B cell (primary cell): ENCODE measurements around the gene SPOCK1. TPM values are rescaled to one million over a fixed set of nuclear protein-coding genes. Genes with fewer than 3 reads are reported as not detected.

Experiments used
- ATAC-seq: fragments of 200-7000 bp; cut with Tn5 transposase; one replicate; pipeline ENCODE4 v1.10.0; 2021; ENCODE audit warnings: low read depth, mild to moderate bottlenecking, moderate number of reproducible peaks, moderate library complexity
- CTCF ChIA-PET: fragments of 350-600 bp; sonication (Branson Sonifier 250); formaldehyde crosslinking; loops from one replicate; lab custom pipeline; 2021; ENCODE audit warnings: antibody characterized with exemption, inconsistent platforms; lab: Charles Lee
- POLR2A ChIA-PET: fragments of 350-600 bp; sonication (Branson Sonifier 250); formaldehyde crosslinking; loops from one replicate; lab custom pipeline; 2021; ENCODE audit warnings: antibody characterized with exemption; lab: Charles Lee
- DNase-seq: peaks from one replicate; pipeline ENCODE4 v3.0.0; 2013
- H2AFZ ChIP-seq: 2 replicates; pipeline ENCODE4 v1.6.1; 2012; ENCODE audit warnings: mild to moderate bottlenecking, low read depth, low read length; ENCODE audit not compliant: insufficient read depth, poor library complexity, severe bottlenecking
- H3K27ac ChIP-seq, 2 donors: 1 replicate in 1 of 2; 2 replicates in 1 of 2; pipeline ENCODE4 v1.5.1; 2012 to 2013; ENCODE audit warnings: low read length in 2 of 2, mild to moderate bottlenecking in 2 of 2, moderate library complexity in 1 of 2
- H3K27me3 ChIP-seq, 4 experiments: fragments of 200-600 bp in 1 of 4; sonication (generic) in 1 of 4; replicated peaks in 1 of 4; 1 replicate in 2 of 4; 2 replicates in 2 of 4; pipeline versions ENCODE4 v1.6.1 to v1.7.0; 2013 to 2016; ENCODE audit warnings: low read length in 3 of 4, mild to moderate bottlenecking in 2 of 4, mixed read lengths in 1 of 4, moderate library complexity in 1 of 4; ENCODE audit not compliant: insufficient read depth in 4 of 4, control insufficient read depth in 3 of 4; ENCODE audit errors: control extremely low read depth in 1 of 4
- H3K36me3 ChIP-seq, 2 experiments: replicated peaks in 1 of 2; 1 replicate in 1 of 2; 2 replicates in 1 of 2; pipeline versions ENCODE4 v1.6.1 to v1.7.1; 2013; ENCODE audit warnings: low read length in 1 of 2; ENCODE audit not compliant: insufficient read depth in 2 of 2, control insufficient read depth in 1 of 2; ENCODE audit errors: control extremely low read depth in 1 of 2, extremely low read depth in 1 of 2
- H3K4me1 ChIP-seq, 2 donors: fragments of 200-600 bp in 1 of 2; sonication (generic) in 1 of 2; 1 replicate in 1 of 2; 2 replicates in 1 of 2; pipeline versions ENCODE4 v1.5.1 to v1.6.1; 2013 to 2017; ENCODE audit warnings: low read length in 2 of 2; ENCODE audit not compliant: control insufficient read depth in 2 of 2, insufficient read depth in 2 of 2
- H3K4me2 ChIP-seq: replicated peaks from 2 replicates; pipeline ENCODE3; 2012; ENCODE audit warnings: mild to moderate bottlenecking, low read depth, low read length; ENCODE audit not compliant: poor library complexity, severe bottlenecking
- H3K4me3 ChIP-seq, 5 experiments: fragments of 200-600 bp in 1 of 5; sonication (generic) in 1 of 5; 1 replicate in 3 of 5; 2 replicates in 2 of 5; pipeline versions ENCODE4 v1.5.1 to v1.7.0; 2011 to 2016; ENCODE audit warnings: low read length in 4 of 5, mild to moderate bottlenecking in 4 of 5, low read depth in 2 of 5, control low read depth in 1 of 5, moderate library complexity in 1 of 5; ENCODE audit not compliant: insufficient read depth in 1 of 5; ENCODE audit errors: control extremely low read depth in 1 of 5, extremely low read depth in 1 of 5
- H3K79me2 ChIP-seq: fragments of 200-600 bp; sonication (generic); one replicate; pipeline ENCODE4 v1.6.0; 2016; ENCODE audit warnings: low read length; ENCODE audit not compliant: control insufficient read depth, insufficient read depth
- H3K9ac ChIP-seq: fragments of 200-600 bp; sonication (generic); 2 replicates; pipeline ENCODE4 v1.6.1; 2017; ENCODE audit warnings: mild to moderate bottlenecking, low read length, moderate library complexity
- H3K9me3 ChIP-seq, 3 donors: one replicate each; pipeline versions ENCODE4 v1.6.1 to v1.7.1; 2013; ENCODE audit warnings: low read length in 2 of 3; ENCODE audit not compliant: control insufficient read depth in 2 of 3, insufficient read depth in 1 of 3; ENCODE audit errors: control extremely low read depth in 1 of 3
- H4K20me1 ChIP-seq: 2 replicates; pipeline ENCODE4 v1.6.0; 2012; ENCODE audit warnings: mild to moderate bottlenecking, low read length; ENCODE audit not compliant: insufficient read depth, control insufficient read depth, poor library complexity, severe bottlenecking
- H3K27ac Mint-ChIP-seq: one replicate; pipeline ENCODE4 v1.8.0; 2021; ENCODE audit warnings: mixed read lengths
- H3K27me3 Mint-ChIP-seq: one replicate; pipeline ENCODE4 v1.8.0; 2021; ENCODE audit warnings: mixed read lengths
- H3K4me1 Mint-ChIP-seq: one replicate; pipeline ENCODE4 v1.8.0; 2021; ENCODE audit warnings: mixed read lengths
- H3K4me3 Mint-ChIP-seq: one replicate; pipeline ENCODE4 v1.8.0; 2021; ENCODE audit warnings: mixed read lengths
- H3K9me3 Mint-ChIP-seq: one replicate; pipeline ENCODE4 v1.8.0; 2022; ENCODE audit warnings: mixed read lengths; ENCODE audit not compliant: insufficient read depth
- EZH2 ChIP-seq: IDR thresholded peaks from 2 replicates; pipeline ENCODE4 v1.6.1; 2012; ENCODE audit warnings: borderline replicate concordance, low read depth, mild to moderate bottlenecking, moderate library complexity, low read length; ENCODE audit not compliant: insufficient read depth, poor library complexity, severe bottlenecking
- WGBS: methylation state at CpG from one replicate; pipeline ENCODE4 v1.1.5; 2013; ENCODE audit warnings: missing lambda C conversion rate; ENCODE audit not compliant: insufficient coverage; 5-methylcytosine and 5-hydroxymethylcytosine counted together
- intact Hi-C: fragments of 100-400 bp; cut with micrococcal nuclease; formaldehyde crosslinking; loops from one replicate; pipeline ENCODE4 v1.10.0; 2022
- polyA plus RNA-seq: library from polyadenylated mRNA; depleted of rRNA; stranded (reverse); fragments of >200 nt; gene quantifications from 2 replicates; pipeline ENCODE4 v1.2.3, GENCODE V29; 2012
- total RNA-seq, 2 donors: library from RNA; stranded (reverse); fragments of 120-200 nt in 1 of 2; gene quantifications; 1 replicate in 1 of 2; 2 replicates in 1 of 2; pipeline versions ENCODE4 v1.2.3 to v1.2.4, GENCODE V29; 2013 to 2022
- TF ChIP-seq, protein P1 (sequence below): fragments of 200-600 bp; IDR thresholded peaks from one replicate; pipeline ENCODE4 v1.8.0; 2022; ENCODE audit warnings: antibody characterized with exemption, mild to moderate bottlenecking

The SPOCK1 gene
- total and polyA plus RNA-seq, 2 donors (not counting 1 experiment from before 2014, with no cell fraction given) = not detected

DNA sequence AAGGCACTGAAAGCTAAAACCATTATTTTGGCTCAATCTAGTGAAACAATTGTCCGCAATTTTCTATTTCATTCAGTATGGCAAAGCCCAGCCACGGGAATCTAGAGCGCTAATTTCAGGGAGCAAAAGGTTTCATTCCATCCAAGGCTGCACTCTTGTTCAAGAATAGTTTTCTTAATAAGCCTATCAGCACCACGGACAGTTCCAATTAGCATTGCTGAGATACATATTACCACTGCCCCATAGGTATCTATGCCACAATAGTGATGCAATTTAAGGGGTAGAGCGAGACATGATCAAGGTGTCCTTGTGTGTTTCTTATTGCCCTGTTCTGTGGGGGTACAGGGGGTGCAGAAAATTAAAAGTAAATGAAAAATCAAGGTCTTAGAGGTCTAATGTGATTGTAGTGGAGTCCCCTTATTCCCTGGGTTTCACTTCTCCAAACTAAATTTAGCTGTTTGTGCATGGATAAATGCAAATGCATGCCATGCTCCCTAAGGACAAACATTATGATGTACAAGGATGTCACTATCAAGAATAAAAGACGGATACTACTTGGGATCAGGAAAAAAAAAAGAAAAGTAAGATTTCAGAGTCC, 45.5 kb downstream of the SPOCK1 start:
- 66% methylated on average over 4 of the region's 6 CpGs for WGBS
- POLR2A ChIA-PET = no interaction called here

DNA sequence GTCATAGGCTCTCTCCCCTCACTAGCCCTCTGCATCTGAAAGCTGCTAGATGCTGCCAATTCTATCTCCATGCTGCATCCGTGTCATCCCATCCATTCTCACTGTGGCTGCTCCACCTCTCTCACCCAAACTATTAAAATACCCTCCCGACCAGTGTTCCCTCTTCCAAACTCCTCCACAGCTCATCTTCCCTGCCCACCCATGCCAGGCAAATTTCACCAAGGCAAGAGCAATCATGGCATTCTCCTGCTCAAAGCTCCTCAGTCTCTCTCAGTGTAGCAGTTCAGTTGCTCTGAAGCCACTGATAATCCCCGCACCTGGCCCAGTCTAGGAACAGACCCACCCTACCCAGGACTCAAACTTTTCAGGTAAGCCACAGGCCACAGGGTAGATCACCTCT, 48.4 kb downstream of the SPOCK1 start:
- no peak for TF ChIP-seq EZH2
- TF ChIP-seq, protein P1, sequence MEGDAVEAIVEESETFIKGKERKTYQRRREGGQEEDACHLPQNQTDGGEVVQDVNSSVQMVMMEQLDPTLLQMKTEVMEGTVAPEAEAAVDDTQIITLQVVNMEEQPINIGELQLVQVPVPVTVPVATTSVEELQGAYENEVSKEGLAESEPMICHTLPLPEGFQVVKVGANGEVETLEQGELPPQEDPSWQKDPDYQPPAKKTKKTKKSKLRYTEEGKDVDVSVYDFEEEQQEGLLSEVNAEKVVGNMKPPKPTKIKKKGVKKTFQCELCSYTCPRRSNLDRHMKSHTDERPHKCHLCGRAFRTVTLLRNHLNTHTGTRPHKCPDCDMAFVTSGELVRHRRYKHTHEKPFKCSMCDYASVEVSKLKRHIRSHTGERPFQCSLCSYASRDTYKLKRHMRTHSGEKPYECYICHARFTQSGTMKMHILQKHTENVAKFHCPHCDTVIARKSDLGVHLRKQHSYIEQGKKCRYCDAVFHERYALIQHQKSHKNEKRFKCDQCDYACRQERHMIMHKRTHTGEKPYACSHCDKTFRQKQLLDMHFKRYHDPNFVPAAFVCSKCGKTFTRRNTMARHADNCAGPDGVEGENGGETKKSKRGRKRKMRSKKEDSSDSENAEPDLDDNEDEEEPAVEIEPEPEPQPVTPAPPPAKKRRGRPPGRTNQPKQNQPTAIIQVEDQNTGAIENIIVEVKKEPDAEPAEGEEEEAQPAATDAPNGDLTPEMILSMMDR = no peak
- no peak for DNase-seq
- no peaks in the 10 kb centered on the region for H3K4me1 Mint-ChIP-seq
- H3K4me2 ChIP-seq = no peak overlapping the region
- ATAC-seq = no peak
- H2AFZ ChIP-seq = no peak overlapping the region
- intact Hi-C loops = no loop called here
- H3K9me3 Mint-ChIP-seq = no peaks in the 10 kb centered on the region
- no peak overlapping the region for H3K27ac Mint-ChIP-seq
- no peaks in the 10 kb centered on the region for H3K9me3 ChIP-seq
- no peak overlapping the region for H3K27ac ChIP-seq
- no peak overlapping the region for H3K9ac ChIP-seq
- ChIA-PET CTCF (interaction anchor here (0.8 kb wide), 1 partner anchor 16 kb away, joined by 4 read pairs; no protein-coding TSS in a partner anchor), POLR2A (no interaction called here)
- no peak overlapping the region for H3K4me3 Mint-ChIP-seq
- no peak overlapping the region for H3K4me3 ChIP-seq
- no peaks in the 10 kb centered on the region for H3K4me1 ChIP-seq
- H3K36me3 ChIP-seq = no peaks in the 10 kb centered on the region
- 75% methylated on average over 3 of the region's 3 CpGs for WGBS
- peaks cover 5% of the 10 kb centered on the region for H3K27me3 Mint-ChIP-seq
- no peaks in the 10 kb centered on the region for H3K79me2 ChIP-seq
- H4K20me1 ChIP-seq = no peaks in the 10 kb centered on the region
- no peaks in the 10 kb centered on the region for H3K27me3 ChIP-seq

More for the DNA sequence above, 45.5 kb downstream of the SPOCK1 start:
- Histone ChIP-seq H4K20me1 (no peaks in the 10 kb centered on the region), H2AFZ (no peak overlapping the region), H3K27me3 (no peaks in the 10 kb centered on the region), H3K9ac (no peak overlapping the region), H3K27ac (no peak overlapping the region), H3K4me3 (no peak overlapping the region), H3K4me1 (no peaks in the 10 kb centered on the region), H3K36me3 (no peaks in the 10 kb centered on the region), H3K9me3 (no peaks in the 10 kb centered on the region), H3K4me2 (no peak overlapping the region), H3K79me2 (no peaks in the 10 kb centered on the region)
- CTCF ChIA-PET = no interaction called here
- intact Hi-C loops = no loop called here
- TF ChIP-seq, protein P1 = no peak
- TF ChIP-seq EZH2 = no peak
- DNase-seq (no peak), ATAC-seq (no peak)
- H3K27ac Mint-ChIP-seq = no peak overlapping the region
- no peak overlapping the region for H3K4me3 Mint-ChIP-seq
- peaks cover 10% of the 10 kb centered on the region for H3K27me3 Mint-ChIP-seq
- H3K4me1 Mint-ChIP-seq = no peaks in the 10 kb centered on the region
- no peaks in the 10 kb centered on the region for H3K9me3 Mint-ChIP-seq
